ENCODE measurements around the gene WIPI1.

WIPI1 gene

DNA sequence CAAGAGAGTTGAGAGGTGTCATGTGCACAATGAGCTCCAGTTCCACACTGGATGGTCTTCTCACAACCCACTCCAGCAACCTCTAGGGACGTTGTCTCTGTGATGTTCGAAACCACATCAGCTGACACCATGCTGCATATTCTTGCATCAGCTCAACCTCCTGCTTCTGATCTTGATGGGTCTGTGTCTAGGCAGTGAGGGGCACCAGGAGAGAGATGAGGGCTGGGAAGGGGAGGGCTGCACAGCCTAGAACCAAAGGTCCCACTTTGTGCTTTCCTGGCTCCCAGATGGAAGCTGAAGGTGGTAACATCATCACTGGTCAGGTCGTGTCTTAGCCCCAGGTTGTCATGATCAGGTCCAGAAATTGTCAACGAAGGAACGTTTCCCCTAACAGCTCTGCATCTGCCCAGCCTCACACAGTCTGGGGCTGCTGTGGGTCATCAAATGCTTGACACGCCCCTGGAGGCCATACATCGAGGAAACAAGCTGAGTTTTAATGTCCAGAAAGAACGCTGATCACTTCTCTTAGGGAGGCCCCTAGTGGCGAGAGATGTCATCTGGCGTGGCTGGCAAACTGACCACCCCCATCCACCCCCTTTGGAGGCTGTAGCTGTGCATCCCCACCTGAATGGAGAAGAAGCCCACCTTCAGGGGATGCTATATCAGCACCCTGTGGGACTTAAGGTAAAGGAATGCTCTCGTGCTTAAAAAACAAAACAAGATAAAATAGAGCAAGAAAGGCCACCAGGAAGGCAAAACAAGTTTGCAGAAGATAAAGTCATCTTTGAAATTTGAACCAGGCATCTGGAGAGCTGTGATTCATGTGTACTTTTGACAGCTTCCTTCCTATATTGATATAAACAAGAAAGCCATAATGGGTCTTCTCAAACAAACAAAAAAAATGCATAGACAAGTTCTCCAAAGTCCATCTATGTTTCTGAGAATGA lies 58.3 kb downstream of the WIPI1 start:
- DNase-seq (ENCODE audit: low read depth in 1 of 2, low spot score in 1 of 2), result peak; percentile 51 to 70
- Histone ChIP-seq H3K27me3 (ENCODE audit: insufficient read depth, poor library complexity, severe bottlenecking) (no peaks in the 10 kb centered on the region), H3K27ac (replicated peaks) (no peak overlapping the region), H3K4me3 (replicated peaks; ENCODE audit: insufficient read depth, low read length) (no peak overlapping the region)
- TF ChIP-seq, protein P1, sequence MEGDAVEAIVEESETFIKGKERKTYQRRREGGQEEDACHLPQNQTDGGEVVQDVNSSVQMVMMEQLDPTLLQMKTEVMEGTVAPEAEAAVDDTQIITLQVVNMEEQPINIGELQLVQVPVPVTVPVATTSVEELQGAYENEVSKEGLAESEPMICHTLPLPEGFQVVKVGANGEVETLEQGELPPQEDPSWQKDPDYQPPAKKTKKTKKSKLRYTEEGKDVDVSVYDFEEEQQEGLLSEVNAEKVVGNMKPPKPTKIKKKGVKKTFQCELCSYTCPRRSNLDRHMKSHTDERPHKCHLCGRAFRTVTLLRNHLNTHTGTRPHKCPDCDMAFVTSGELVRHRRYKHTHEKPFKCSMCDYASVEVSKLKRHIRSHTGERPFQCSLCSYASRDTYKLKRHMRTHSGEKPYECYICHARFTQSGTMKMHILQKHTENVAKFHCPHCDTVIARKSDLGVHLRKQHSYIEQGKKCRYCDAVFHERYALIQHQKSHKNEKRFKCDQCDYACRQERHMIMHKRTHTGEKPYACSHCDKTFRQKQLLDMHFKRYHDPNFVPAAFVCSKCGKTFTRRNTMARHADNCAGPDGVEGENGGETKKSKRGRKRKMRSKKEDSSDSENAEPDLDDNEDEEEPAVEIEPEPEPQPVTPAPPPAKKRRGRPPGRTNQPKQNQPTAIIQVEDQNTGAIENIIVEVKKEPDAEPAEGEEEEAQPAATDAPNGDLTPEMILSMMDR (IDR thresholded peaks at IDR 0.05; ENCODE audit: insufficient read depth, low read length), result peak; percentile 69
- TF ChIP-seq SPI1 (IDR thresholded peaks at IDR 0.05; ENCODE audit: borderline replicate concordance, low read depth), result no peak

DNA sequence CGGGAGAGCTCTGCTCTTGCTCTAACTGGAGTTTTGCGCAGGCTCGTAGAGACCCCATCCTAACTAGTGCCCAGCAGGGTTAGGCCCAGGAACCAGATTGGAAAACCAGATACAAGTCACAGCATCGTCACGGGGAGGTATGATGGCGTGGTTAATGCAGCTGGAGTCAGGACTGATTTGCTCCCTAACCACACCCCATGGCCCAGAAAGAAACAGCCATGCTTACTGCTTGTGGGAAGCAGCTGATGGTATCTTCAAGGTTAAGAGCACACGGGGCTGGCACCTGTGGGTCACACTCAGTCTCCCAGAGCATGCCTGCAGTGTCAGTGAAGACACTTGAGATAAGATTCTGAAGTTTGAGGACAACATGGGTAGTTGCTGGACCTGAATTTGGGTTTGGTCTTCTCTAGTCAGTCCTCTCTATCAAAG lies 60.2 kb downstream of the WIPI1 start:
- no peak for TF ChIP-seq POLR2AphosphoS5 (IDR thresholded peaks at IDR 0.05; ENCODE audit: low read depth)
- TF ChIP-seq, protein P2, sequence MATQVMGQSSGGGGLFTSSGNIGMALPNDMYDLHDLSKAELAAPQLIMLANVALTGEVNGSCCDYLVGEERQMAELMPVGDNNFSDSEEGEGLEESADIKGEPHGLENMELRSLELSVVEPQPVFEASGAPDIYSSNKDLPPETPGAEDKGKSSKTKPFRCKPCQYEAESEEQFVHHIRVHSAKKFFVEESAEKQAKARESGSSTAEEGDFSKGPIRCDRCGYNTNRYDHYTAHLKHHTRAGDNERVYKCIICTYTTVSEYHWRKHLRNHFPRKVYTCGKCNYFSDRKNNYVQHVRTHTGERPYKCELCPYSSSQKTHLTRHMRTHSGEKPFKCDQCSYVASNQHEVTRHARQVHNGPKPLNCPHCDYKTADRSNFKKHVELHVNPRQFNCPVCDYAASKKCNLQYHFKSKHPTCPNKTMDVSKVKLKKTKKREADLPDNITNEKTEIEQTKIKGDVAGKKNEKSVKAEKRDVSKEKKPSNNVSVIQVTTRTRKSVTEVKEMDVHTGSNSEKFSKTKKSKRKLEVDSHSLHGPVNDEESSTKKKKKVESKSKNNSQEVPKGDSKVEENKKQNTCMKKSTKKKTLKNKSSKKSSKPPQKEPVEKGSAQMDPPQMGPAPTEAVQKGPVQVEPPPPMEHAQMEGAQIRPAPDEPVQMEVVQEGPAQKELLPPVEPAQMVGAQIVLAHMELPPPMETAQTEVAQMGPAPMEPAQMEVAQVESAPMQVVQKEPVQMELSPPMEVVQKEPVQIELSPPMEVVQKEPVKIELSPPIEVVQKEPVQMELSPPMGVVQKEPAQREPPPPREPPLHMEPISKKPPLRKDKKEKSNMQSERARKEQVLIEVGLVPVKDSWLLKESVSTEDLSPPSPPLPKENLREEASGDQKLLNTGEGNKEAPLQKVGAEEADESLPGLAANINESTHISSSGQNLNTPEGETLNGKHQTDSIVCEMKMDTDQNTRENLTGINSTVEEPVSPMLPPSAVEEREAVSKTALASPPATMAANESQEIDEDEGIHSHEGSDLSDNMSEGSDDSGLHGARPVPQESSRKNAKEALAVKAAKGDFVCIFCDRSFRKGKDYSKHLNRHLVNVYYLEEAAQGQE (IDR thresholded peaks at IDR 0.05; ENCODE audit: insufficient replicate concordance, low read depth), result no peak
- TF ChIP-seq GABPA (IDR thresholded peaks at IDR 0.05; ENCODE audit: low read depth), result no peak
- TF ChIP-seq, protein P1 (IDR thresholded peaks at IDR 0.05; ENCODE audit: insufficient read depth, low read length), result no peak
- TF ChIP-seq SPI1 (IDR thresholded peaks at IDR 0.05; ENCODE audit: borderline replicate concordance, low read depth), result no peak
- H3K27me3 ChIP-seq (ENCODE audit: insufficient read depth, poor library complexity, severe bottlenecking), result no peaks in the 10 kb centered on the region
- H3K27ac ChIP-seq (replicated peaks), result no peak overlapping the region
- DNase-seq (ENCODE audit: low read depth in 1 of 2, low spot score in 1 of 2), result no peak
- no peak overlapping the region for H3K4me3 ChIP-seq (replicated peaks; ENCODE audit: insufficient read depth, low read length)

DNA sequence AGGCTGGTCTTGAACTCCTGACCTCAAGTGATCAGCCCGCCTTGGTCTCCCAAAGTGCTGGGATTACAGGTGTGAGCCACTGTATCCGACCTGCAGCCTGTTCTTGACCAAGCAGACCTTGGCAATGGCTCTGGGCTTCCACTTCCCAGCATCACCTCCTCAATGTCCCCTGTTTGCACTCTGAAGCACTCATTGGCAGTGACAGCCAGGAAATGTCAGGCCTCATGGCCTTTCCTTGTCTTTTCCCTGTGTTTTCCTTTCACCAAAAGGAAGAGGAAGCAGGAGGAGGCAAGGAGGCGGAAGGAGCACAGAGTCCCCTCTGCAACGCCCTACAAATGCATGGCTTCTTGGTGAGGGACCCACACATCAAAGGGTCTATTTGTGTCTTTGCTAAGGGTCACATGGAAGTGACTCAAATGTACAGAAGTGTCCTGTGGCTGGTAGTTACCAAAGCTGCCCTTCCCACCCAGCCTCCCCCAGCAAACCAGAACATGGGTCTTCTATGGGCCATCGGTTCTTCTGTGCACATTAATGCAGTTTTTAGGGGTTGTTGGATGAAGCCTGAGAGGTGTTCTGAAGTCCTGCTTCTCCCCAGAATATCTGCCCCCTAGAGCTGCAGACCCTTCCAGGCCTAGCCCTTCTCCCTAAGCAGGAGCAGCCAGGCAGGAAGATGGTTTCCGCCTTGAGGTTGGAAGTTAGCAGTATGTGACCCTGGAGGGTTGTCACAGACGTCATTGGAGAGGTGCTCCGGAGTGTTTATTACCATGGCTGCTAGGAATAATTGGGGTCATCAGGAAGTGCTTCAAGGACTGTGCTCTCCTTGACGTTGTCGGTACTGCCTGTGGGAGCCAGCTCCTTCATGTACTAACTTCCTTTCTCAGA lies 60.8 kb downstream of the WIPI1 start:
- no peak overlapping the region for H3K27ac ChIP-seq (replicated peaks)
- H3K27me3 ChIP-seq (ENCODE audit: insufficient read depth, poor library complexity, severe bottlenecking), result no peaks in the 10 kb centered on the region

DNA sequence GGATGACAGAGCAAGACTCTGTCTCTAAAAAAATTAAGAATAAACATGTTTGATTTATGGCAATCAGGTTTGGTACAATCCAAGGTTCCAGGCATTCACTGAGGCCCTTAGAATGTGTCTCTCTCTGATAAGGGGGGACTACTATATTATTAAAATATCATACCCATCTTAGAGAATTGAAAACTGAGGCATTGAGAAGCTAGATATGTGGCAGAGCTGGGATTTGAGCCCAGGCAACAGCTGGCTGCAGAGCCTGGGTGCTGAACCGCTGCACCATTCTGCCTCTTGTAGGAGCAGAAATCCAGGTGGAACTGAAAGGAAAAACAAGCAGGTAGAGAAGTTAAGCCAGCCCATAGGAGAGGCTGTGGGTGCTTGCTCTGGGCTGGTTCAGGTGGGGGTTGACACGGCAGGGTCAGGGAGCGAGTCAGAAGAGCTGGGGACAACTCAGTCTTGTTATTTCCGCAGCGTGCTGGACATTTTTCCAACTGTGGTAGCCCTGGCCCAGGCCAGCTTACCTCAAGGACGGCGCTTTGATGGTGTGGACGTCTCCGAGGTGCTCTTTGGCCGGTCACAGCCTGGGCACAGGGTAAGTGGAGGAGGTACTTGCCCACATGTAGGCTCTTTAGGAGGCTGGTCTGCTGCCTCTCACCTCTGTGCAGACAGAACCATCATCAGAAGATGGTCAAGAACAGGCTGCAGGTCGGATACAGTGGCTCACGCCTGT lies 62.5 kb downstream of the WIPI1 start:
- no peak for DNase-seq (ENCODE audit: low read depth in 1 of 2, low spot score in 1 of 2)
- Histone ChIP-seq H3K4me3 (replicated peaks; ENCODE audit: insufficient read depth, low read length) (no peak overlapping the region), H3K27me3 (ENCODE audit: insufficient read depth, poor library complexity, severe bottlenecking) (no peaks in the 10 kb centered on the region), H3K27ac (replicated peaks) (no peak overlapping the region)
- TF ChIP-seq GABPA (IDR thresholded peaks at IDR 0.05; ENCODE audit: low read depth) (no peak), SPI1 (IDR thresholded peaks at IDR 0.05; ENCODE audit: borderline replicate concordance, low read depth) (no peak), POLR2AphosphoS5 (IDR thresholded peaks at IDR 0.05; ENCODE audit: low read depth) (no peak)
- TF ChIP-seq, protein P1 (IDR thresholded peaks at IDR 0.05; ENCODE audit: insufficient read depth, low read length), result no peak
- TF ChIP-seq, protein P2 (IDR thresholded peaks at IDR 0.05; ENCODE audit: insufficient replicate concordance, low read depth), result no peak

More for the DNA sequence above, 60.8 kb downstream of the WIPI1 start:
- no peak overlapping the region for H3K4me3 ChIP-seq (replicated peaks; ENCODE audit: insufficient read depth, low read length)
- DNase-seq (ENCODE audit: low read depth in 1 of 2, low spot score in 1 of 2), result no peak
- TF ChIP-seq SPI1 (IDR thresholded peaks at IDR 0.05; ENCODE audit: borderline replicate concordance, low read depth) (no peak), POLR2AphosphoS5 (IDR thresholded peaks at IDR 0.05; ENCODE audit: low read depth) (no peak)

Data from HL-60 (cell line).